Embryonic facial prominence (tissue), 1 donor: Measurements from ENCODE around the gene SMTNL1.

Experiments used
- DNase-seq: peaks from one replicate; pipeline ENCODE4 v3.0.0-alpha.2; 2016; ENCODE audit errors: extremely low spot score

Gene SMTNL1

DNA sequence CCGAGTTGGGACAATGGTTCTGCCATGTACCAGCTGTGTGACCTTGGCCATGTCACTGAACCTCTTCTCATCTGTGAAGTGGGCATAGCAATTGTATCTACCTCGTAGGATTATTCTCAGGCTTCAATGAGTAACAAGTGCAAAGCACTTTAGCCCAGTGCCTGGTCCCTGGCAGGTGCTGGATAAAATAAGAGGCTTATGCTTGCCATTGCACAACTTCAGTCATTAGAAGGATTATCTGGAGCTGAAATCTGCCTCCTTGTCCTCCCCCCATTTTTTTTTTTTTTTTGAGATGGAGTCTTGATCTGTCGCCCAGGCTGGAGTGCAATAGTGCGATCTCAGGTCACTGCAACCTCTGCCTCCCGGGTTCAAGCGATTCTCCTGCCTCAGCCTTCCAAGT is 7.2 kb downstream of the SMTNL1 start:
- DNase-seq: no peak

DNA sequence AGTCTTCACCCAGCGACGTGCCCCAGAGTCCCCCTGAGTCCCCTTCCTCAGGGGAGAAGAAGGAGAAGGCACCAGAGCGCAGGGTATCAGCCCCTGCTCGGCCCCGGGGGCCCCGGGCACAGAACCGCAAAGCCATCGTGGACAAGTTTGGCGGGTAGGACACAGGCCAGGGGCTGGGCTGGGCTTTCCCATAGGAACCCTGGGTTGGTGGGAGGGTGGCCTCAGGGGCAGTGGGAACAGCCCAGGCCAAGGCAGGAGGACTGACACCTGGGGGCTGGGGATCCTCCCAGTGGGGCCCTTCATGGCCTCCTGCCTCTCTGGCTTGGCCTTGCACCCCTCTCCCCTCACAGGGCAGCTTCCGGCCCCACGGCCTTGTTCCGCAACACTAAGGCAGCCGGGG is 8.5 kb downstream of the SMTNL1 start:
- DNase-seq: no peak

DNA sequence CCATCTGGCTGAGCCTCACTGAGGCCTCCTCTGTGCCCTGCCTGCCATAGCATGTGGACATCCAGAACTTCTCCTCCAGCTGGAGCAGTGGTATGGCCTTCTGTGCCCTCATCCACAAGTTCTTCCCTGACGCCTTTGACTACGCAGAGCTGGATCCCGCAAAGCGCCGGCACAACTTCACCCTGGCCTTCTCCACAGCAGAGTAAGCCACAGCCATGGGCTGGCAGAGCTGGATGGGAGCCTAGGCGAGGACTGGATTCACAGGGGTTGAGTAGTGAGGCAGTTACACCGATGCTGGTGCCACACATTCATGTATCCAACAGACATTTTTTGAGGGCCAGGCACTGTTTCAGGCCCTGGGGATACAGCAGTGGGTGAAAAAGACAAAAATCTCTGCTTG is 9.1 kb downstream of the SMTNL1 start:
- no peak for DNase-seq

DNA sequence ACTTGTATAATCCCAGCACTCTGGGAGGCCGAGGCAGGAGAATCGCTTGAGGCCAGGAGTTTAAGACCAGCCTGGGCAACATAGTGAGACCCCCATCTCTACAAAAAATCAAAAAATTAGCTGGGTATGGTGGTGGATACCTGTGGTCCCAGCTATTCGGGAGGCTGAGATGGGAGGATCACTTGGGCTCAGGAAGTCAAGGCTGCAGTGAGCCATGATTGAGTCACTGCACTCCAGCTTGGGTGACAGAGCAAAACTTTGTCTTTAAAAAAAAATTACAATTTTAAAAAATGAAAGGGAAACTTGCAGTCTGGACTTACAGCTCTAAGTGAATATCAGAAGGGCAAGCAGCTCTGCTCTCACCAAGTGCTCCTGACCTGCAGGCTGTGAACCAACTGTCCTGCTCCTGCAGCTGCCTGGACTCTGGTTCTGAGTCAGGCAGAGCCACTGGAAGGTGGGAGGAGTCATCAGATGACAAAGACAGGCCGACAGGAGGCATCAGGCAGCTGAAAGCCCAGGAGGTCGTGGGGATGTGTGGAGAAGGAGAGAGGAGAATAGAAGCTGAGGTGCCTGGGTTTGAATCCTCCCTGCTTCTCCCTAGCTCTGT is 9.6 kb downstream of the SMTNL1 start:
- no peak for DNase-seq

DNA sequence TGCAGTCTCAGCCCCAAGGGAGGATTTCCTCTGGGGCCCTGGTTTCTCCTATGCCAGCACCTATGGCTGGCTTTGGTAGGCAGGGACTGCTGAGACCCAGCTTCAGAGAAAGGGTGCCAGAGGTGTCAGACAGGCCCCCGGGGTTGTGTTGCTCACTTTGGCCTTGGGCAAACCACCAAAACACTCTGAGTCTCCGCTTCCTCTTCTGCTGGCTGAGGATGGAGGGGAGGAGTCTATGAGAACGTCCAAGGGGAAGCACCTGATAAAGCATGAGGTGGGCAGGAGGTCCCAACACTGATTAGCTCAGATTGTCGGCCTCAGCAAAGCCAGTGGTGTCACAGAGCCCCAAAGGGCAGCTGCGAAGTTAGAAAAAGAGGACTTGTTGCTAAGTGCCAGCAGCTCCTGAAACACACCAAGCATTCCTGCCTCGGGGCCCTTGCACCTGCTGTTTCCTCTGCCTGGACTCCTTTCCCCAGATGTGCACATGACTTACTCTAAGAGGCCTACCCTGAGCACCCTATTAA is 10.5 kb downstream of the SMTNL1 start:
- DNase-seq: no peak

DNA sequence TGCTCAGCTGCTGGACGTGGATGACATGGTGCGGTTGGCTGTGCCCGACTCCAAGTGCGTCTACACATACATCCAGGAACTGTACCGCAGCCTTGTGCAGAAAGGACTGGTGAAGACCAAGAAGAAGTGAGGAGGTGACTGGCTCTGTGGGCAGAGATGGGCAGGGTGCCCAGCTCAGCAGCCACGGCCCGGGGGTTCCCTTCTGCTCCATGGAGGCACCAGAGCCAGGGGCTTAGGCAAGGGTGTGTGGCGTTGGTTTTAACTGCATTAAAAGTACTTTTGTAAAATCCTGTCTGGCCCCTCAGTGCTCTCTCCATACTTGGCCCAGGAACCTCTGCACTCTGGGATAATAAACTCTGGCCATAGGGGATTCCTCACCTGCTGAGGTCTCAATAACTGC is 12.6 kb downstream of the SMTNL1 start:
- no peak for DNase-seq

DNA sequence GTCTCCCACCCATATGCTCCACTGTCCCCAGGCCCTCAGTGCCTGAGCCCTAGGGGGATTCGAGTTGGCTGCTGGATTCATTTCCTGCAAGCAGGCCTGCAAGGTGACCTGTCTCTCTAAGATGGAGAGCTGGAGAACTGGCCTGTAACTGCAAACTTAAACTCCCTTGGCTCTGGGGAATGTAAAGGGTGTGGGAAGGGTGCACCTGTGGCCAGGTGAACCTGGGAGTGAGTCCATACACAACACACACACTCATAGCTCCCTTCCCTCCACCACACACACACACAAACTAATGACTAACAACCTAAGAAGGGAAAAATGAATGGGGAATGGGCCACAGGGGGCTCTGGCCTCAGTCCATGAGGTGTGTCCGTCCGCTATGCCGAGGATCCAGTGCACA is 14.5 kb downstream of the SMTNL1 start:
- DNase-seq: no peak

DNA sequence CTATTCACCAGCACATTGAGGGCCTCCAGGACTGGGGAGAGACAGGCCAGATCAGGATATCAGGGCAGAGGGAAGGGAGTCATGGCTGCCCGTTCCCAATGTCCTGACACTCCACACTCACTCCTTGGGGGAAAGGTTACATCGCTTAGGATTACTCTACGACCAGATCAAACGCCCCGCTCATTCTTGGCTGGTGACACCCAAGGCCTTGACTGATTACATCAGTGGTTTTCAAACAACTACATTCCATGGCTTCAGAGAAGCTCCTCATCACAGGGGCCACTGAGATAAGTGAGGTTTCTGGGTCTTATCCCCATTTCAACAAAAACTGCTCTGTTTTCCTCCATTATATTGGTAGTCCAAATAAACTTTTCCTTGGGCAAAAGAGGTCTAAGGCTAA is 15.1 kb downstream of the SMTNL1 start:
- no peak for DNase-seq

DNA sequence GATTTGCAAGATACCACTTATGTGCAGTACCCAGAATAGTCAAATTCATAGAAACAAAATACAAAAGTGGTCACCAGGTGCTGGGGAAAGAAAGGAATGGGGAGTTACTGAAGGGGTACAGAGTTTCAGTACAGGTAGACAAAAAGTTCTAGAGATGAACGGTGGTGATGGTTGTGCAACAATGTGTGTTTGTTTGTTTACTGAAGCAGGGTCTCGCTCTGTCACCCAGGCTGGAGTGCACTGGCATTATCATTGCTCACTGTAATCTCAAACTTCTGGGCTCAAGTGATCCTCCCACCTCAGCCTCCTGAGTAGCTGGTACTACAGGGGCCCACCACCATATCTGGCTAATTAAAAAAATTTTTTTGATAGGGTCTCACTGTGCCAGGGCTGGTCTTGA is 18.0 kb downstream of the SMTNL1 start:
- DNase-seq: no peak

DNA sequence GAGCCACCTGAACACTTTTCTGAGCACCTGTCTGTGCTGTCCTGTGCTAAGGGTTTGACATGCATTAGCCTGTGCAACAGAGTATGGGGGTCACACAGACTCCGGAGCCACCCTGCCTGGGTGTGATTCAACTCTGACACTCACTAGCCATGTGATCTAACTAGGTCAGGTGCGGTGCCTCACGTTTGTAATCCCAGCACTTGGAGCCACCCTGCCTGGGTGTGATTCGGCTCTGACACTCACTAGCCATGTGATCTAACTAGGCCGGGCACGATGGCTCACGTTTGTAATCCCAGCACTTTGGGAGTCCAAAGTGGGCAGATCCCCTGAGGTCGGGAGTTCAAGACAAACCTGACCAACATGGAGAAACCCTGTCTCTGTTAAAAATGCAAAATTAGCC is 18.6 kb downstream of the SMTNL1 start:
- DNase-seq: no peak

DNA sequence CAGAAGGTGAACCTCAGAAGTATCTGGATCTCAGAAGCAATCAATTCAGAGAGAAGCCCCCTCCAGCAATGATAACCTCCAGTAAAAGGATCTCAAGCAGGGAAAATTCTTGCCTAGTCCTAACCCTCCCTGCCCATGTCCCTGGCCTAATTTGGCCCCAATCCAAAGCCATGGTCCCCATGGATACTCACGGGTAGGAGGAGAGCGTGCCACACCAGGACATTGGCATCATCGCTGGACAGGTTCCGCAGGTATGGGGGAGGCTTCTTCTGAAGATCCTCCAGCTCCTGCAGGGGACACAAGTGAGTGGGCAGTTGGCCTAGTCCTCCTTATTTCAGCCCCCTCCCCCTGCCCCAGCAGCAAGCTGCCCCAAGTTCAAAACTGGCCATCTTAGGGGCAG is 22.8 kb downstream of the SMTNL1 start:
- DNase-seq: no peak

DNA sequence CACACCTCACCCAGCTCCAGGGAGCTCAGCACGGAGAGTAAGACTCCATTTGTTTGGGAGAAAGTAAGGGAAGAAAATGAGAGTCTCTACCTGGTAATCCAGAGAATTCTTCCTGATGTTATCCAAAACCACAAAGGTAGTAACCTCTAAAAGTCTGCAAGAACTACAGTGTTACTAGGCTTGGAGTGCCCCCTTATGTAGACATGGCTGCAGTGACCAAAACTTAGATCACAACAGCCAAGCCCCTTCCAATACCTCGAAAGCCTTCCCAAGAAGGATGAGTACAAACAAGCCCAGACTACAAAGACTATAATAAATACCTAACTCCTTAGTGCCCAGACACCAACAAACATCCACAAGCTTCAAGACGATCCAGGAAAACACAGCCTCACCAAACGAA is 25.2 kb downstream of the SMTNL1 start:
- no peak for DNase-seq

DNA sequence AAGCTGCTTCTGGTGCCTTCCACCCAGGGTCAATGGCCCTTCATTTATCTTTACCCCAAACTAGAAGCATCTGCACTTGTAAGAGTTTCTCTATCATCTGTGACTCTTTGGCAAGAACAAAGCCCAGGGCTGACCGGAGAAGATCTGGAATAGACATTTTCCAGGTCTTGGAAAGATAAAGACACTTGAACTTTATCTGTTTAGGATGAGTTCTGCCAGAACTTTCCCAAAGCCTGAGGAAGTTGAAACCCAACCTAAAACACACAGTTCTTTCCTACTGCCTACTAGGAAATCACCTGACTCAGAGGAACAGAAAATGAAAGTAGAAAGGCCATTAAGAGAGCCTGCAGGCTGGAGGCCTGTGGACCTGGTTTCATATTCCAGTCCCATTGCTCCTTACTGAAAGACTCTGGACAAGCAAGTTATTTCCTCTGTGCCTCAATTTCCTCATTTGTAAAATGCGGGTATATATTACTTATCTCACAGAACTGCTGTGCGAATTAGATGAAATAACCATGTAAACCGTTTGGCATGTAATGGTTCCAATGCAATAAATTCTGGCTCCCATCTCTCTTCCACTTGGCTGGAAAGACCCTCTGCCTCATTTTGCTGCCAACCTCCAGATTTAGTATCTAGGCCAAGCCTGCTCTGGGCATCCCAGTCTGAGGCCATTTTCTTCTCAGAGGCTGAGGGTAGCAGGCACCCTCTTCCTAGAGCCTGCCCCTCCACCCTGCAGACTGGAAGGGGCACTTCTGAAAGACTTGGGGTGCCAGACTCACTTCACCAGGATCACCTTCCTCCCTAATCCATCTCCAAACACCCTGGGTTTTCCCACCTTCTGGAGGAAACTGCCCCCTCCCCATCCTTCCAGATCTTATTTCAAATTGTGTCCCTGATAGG is 28.9 kb downstream of the SMTNL1 start:
- DNase-seq: no peak

DNA sequence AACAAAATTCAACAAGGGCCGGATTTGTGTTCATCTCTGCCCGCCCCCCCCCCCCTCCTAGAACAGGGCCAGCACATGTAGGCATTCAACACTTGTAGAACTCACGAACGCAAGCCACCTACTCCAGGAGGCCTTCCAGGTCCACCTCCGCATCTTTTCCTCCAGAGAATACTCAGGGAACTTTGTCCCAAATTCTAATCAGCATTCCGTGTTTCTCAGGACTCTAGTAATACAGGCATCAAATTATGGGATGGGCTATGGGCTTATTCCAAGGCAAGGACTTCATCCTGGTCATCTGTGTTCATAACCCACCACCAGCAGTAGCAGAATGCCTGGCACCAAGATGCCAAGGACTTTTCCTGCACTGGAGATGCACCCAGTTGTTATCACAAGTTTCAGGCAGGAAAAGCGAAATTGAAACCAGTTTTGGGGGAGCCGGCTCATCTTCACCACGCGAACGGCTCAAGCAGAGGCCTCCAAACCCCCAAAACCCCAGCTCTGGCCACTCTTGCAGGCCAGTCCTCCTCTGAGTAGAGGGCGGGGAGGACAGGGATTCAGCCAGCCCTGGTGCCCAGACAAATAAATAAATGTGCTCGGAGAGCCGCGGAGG is 29.6 kb downstream of the SMTNL1 start:
- no peak for DNase-seq

DNA sequence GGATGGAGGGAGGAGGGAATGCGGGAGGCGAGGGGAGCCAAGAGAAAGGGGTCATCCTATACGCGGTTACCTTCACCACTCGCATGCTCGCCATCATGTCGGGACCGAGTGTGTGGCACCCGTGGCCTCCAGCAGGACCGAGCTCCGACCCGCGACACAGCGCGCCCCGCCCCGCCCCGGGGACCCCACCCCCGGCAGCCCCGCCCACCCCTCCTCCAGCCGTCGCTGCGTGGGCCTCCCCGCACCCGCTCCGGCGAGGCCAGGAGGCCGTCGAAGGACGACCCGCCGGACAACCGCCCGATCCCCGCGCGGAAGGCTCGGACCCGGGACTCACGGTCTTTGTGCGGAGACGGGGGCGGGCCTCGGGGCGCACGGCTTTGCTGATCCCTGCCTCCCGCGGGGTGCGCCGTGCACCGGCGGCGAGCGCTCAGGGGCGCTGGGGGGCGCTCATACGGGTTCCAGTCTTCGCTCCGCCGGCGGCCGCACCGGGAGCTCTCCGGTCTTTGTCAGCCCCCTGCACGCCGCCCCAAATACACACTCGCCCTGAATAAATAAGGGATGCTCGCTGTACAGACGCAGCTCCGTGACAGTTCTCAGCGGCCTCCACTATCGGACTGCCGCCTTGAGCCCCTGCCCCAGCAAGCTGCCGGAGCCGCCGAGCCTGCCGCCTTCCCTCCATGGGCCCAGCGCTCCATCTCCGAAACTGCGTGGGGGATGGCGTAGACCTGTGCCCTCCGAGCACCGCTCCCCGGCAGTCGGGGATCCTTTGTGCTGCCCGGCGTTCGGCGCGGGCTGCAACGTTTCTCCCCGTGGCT is 30.3 kb downstream of the SMTNL1 start, which contains the start of gene UBE2L6:
Gene UBE2L6, minus strand, starts transcription at position 158 of the 815 bp plus-strand sequence. Its CDS starts 61 bp downstream, at position 97.
- no peak for DNase-seq

DNA sequence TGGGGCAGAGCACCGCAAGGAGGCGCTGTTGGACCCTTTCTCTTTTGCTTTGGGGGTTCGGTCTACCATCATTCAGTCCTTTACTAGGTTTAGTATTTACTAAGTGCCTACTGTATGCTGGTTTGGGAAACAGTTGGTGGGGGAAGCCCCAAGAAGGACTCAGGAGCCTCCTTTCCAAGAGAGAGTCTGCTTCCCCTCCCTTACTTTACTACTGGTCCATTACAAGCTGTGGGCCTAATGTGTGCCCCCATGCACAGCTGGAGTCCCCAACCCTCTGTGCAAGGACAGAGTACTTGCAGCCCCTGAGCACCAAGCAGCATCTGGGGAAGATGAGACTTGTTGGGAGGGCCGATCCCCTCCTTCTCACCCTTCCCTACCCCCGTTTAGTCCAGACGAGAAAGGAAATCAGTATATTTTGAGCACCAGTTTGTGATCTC is 31.0 kb downstream of the SMTNL1 start:
- no peak for DNase-seq

DNA sequence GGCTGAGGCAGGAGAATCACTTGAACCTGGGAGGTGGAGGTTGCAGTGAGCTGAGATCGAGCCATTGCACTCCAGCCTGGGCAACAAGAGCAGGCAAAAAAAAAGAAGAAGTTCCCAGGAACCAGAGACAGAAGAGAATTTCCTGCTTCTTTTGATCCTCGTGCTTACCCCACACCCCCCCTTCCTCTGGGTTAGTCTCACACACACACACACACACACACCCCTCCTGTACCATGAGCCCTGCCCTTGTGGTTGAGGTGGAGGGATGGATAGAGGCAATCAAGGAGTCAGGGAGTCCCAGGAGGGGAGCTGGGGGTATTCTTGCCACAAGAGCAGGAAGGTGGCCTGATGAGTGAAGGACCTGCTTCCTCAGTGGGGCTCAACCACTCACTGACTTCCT is 34.2 kb downstream of the SMTNL1 start:
- no peak for DNase-seq

DNA sequence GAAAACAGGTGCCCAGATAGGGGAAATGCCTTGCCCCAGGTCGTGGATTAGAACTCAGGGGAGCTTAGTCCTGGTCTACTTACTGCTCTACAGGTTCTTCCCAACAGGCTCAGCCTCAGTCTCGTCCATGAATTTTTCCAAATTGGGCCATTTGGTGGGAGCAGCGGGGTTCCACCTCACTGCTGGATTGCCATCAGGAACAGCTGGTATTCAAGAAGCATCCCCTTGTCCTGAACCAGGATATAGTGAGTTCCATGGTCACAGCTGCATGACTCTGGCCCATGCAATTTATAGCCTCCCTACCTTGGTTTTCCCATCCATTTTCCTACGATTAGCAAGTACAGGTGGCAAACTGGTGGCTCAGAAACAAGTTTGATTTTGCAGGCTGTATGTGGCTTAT is 36.7 kb downstream of the SMTNL1 start:
- no peak for DNase-seq

DNA sequence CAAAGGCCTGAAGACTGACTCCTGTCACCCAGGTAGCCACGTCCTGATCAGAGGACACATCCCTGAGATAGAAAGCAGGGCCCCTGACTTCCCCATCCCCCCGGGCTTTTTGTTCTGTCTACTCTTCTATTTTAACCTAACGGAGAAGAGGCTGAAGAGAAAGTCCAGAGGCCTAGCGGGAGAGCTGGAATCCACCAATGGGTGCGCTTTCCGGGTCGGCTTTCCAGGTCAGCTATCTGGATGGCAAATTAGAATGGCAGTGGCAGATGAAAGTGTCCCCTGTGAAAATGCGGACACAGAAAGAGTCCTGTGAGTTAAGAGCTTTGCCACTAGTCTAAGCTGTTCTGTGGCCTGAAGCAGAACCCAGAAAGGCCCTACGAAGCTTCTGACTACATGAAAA is 46.9 kb downstream of the SMTNL1 start:
- DNase-seq: no peak

DNA sequence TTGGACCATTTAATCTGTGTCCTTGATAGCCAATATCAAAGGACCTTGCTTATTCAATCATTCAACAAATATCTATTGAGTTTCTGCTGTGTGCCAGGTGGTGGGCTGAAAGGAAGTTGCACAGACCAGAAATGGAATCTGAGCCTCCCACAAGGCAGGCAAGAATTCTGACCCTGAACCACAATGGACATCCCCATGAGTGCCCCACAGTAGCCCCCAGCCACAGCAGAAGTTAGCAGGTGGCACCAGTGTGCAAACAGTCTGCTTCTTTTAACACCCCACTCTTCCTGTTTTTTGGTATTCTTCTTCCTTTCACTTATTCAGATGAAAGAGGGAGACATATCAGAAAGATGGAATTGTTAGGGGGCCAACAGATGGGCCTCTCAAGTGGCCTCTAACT is 47.9 kb downstream of the SMTNL1 start:
- no peak for DNase-seq

DNA sequence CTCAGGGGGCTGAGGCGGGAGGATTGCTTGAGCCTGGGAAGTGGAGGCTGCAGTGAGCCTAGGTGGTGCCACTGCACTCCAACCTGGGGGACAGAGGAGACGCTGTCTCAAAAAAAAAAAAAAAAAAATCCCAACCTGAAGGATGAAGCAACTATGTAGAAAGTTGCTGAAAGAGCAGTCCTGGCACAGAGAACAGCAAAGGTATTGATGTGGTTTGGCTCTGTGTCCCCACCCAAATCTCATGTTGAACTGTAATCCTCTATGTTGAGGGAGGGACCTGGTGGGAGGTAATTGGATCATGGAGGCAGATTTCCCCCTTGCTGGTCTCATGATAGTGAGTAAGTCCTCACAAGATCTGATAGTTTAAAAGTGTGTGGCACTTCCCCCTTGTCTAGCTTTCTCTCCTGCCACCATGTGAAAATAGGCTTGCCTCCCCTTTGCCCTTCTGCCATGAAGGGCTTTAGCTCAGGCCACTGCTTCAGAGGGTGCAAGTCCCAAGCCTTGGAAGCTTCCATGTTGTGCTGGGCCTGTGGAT is 49.4 kb downstream of the SMTNL1 start:
- DNase-seq: no peak
